IMR-90 (cell line): ENCODE results near the gene RIPPLY3. TPM values are rescaled to one million over a fixed set of nuclear protein-coding genes. Genes with fewer than 3 reads are reported as not detected.

Source experiments
- ATAC-seq: fragments of 200-7000 bp; cut with Tn5 transposase; 2 replicates; pipeline ENCODE4 v1.9.1; 2020; ENCODE audit warnings: low read depth, mild to moderate bottlenecking, moderate library complexity
- BruUV-seq: library from RNA; stranded (reverse); fragments of 400-500 nt; replicated peaks from 2 replicates; lab custom pipeline; 2021; lab: Mats Ljungman, UMichigan
- CTCF ChIA-PET: fragments of 300-600 bp; formaldehyde crosslinking; extraction: SDS; loops from one replicate; lab custom pipeline; 2021; ENCODE audit warnings: antibody characterized with exemption; lab: Yijun Ruan, JAX
- POLR2A ChIA-PET: fragments of 300-600 bp; sonication (Branson Sonifier 250); formaldehyde crosslinking; loops from one replicate; lab custom pipeline; 2022; ENCODE audit warnings: antibody characterized with exemption; ENCODE audit not compliant: unreplicated experiment; lab: Charles Lee
- DNase-seq: peaks from one replicate; pipeline ENCODE4 v3.0.0; 2013
- H2AFZ ChIP-seq: replicated peaks from 2 replicates; pipeline ENCODE3; 2013; ENCODE audit warnings: low read length, mild to moderate bottlenecking; ENCODE audit not compliant: poor library complexity
- H2AK5ac ChIP-seq: 2 replicates; pipeline ENCODE4 v1.6.1; 2013; ENCODE audit warnings: low read depth, low read length, inconsistent platforms
- H2AK9ac ChIP-seq: replicated peaks from 2 replicates; pipeline ENCODE3; 2013; ENCODE audit warnings: mild to moderate bottlenecking, low read depth, low read length, moderate library complexity; ENCODE audit not compliant: poor library complexity
- H2BK120ac ChIP-seq: 2 replicates; pipeline ENCODE4 v1.6.1; 2013; ENCODE audit warnings: low read depth, low read length, inconsistent platforms
- H2BK15ac ChIP-seq: 3 replicates; pipeline ENCODE4 v1.6.1; 2013; ENCODE audit warnings: low read depth, low read length, inconsistent platforms
- H2BK20ac ChIP-seq: 2 replicates; pipeline ENCODE4 v1.6.1; 2013; ENCODE audit warnings: low read depth, mild to moderate bottlenecking, inconsistent platforms, low read length, moderate library complexity
- H2BK5ac ChIP-seq: 2 replicates; pipeline ENCODE4 v1.6.1; 2013; ENCODE audit warnings: mild to moderate bottlenecking, low read depth, low read length, inconsistent platforms; ENCODE audit not compliant: poor library complexity, severe bottlenecking
- H3K14ac ChIP-seq: replicated peaks from 2 replicates; pipeline ENCODE4 v1.6.1; 2013; ENCODE audit warnings: low read depth, low read length, inconsistent platforms
- H3K18ac ChIP-seq: 2 replicates; pipeline ENCODE4 v1.6.1; 2013; ENCODE audit warnings: low read depth, low read length, control low read depth
- H3K23ac ChIP-seq: 2 replicates; pipeline ENCODE4 v1.6.1; 2013; ENCODE audit warnings: low read depth, low read length, inconsistent platforms
- H3K27ac ChIP-seq: 2 replicates; pipeline ENCODE4 v1.5.1; 2013; ENCODE audit warnings: mild to moderate bottlenecking, control low read depth, low read length; ENCODE audit not compliant: insufficient read depth
- H3K27me3 ChIP-seq: 2 replicates; pipeline ENCODE4 v1.6.1; 2013; ENCODE audit warnings: low read length; ENCODE audit not compliant: control insufficient read depth, insufficient read depth
- H3K36me3 ChIP-seq: 2 replicates; pipeline ENCODE4 v1.6.1; 2013; ENCODE audit warnings: low read length, mixed read lengths; ENCODE audit not compliant: control insufficient read depth, insufficient read depth
- H3K4ac ChIP-seq: 2 replicates; pipeline ENCODE4 v1.6.1; 2013; ENCODE audit warnings: low read depth, low read length, inconsistent platforms
- H3K4me1 ChIP-seq: 2 replicates; pipeline ENCODE4 v1.6.1; 2013; ENCODE audit warnings: low read length, mixed read lengths; ENCODE audit not compliant: control insufficient read depth, insufficient read depth
- H3K4me2 ChIP-seq: 2 replicates; pipeline ENCODE4 v1.6.1; 2013; ENCODE audit warnings: low read depth, mild to moderate bottlenecking, control low read depth, low read length, moderate library complexity
- H3K4me3 ChIP-seq: 2 replicates; pipeline ENCODE4 v1.5.1; 2013; ENCODE audit warnings: low read depth, mild to moderate bottlenecking, control low read depth, low read length, moderate library complexity; ENCODE audit not compliant: insufficient read depth
- H3K56ac ChIP-seq: 2 replicates; pipeline ENCODE4 v1.6.1; 2013; ENCODE audit warnings: low read length, inconsistent platforms; ENCODE audit not compliant: insufficient read depth; ENCODE audit errors: extremely low read depth
- H3K79me1 ChIP-seq, 2 experiments: 2 replicates each; pipeline ENCODE4 v1.6.1; 2013; ENCODE audit warnings: low read length in 2 of 2, inconsistent platforms in 1 of 2, low read depth in 1 of 2
- H3K9ac ChIP-seq: 2 replicates; pipeline ENCODE4 v1.6.1; 2013; ENCODE audit warnings: low read depth, low read length, control low read depth
- H3K9me1 ChIP-seq: 2 replicates; pipeline ENCODE4 v1.6.1; 2013; ENCODE audit warnings: low read length, inconsistent platforms; ENCODE audit not compliant: insufficient read depth
- H3K9me3 ChIP-seq: 2 replicates; pipeline ENCODE4 v1.6.1; 2013; ENCODE audit warnings: low read length; ENCODE audit not compliant: control insufficient read depth, insufficient read depth
- H4K20me1 ChIP-seq: 2 replicates; pipeline ENCODE4 v1.6.1; 2013; ENCODE audit warnings: low read length, inconsistent platforms; ENCODE audit not compliant: insufficient read depth
- H4K5ac ChIP-seq: 2 replicates; pipeline ENCODE4 v1.6.1; 2013; ENCODE audit warnings: mild to moderate bottlenecking, low read depth, low read length, control low read depth
- H4K8ac ChIP-seq, 2 experiments: 2 replicates each; pipeline ENCODE4 v1.6.1; 2013; ENCODE audit warnings: low read depth in 2 of 2, low read length in 2 of 2, control low read depth in 1 of 2, inconsistent platforms in 1 of 2
- H4K91ac ChIP-seq: 2 replicates; pipeline ENCODE4 v1.6.1; 2013; ENCODE audit warnings: low read depth, low read length, inconsistent platforms; ENCODE audit not compliant: insufficient read depth
- BHLHE40 ChIP-seq: fragments of 150-350 bp; IDR thresholded peaks from 2 replicates; pipeline ENCODE4 v1.6.1; 2016; ENCODE audit warnings: mild to moderate bottlenecking, low read depth, low read length
- CEBPB ChIP-seq: IDR thresholded peaks from 2 replicates; pipeline ENCODE4 v1.6.1; 2012; ENCODE audit warnings: low read depth, low read length, improper control_type of control experiment
- CHD1 ChIP-seq: IDR thresholded peaks from 2 replicates; pipeline ENCODE4 v1.6.1; 2012; ENCODE audit warnings: low read depth, low read length, improper control_type of control experiment
- FOS ChIP-seq: fragments of 150-350 bp; IDR thresholded peaks from 2 replicates; pipeline ENCODE4 v1.6.1; 2016; ENCODE audit warnings: low read depth, low read length
- MAFK ChIP-seq: IDR thresholded peaks from 2 replicates; pipeline ENCODE4 v1.6.1; 2012; ENCODE audit warnings: low read depth, low read length, improper control_type of control experiment
- MAZ ChIP-seq: IDR thresholded peaks from 2 replicates; pipeline ENCODE4 v1.6.1; 2012; ENCODE audit warnings: low read depth, mild to moderate bottlenecking, low read length, improper control_type of control experiment, moderate library complexity, borderline replicate concordance
- MXI1 ChIP-seq: IDR thresholded peaks from 2 replicates; pipeline ENCODE4 v1.6.1; 2012; ENCODE audit warnings: low read depth, mild to moderate bottlenecking, low read length, moderate library complexity, borderline replicate concordance
- NFE2L2 ChIP-seq: fragments of 150-350 bp; IDR thresholded peaks from 2 replicates; pipeline ENCODE4 v1.6.1; 2016; ENCODE audit warnings: low read depth, mild to moderate bottlenecking, low read length
- POLR2A ChIP-seq: IDR thresholded peaks from 2 replicates; pipeline ENCODE4 v1.6.1; 2012; ENCODE audit warnings: mild to moderate bottlenecking, low read depth, low read length
- RAD21 ChIP-seq: IDR thresholded peaks from 2 replicates; pipeline ENCODE4 v1.6.1; 2012; ENCODE audit warnings: low read length, improper control_type of control experiment
- RCOR1 ChIP-seq: IDR thresholded peaks from 2 replicates; pipeline ENCODE4 v1.6.1; 2012; ENCODE audit warnings: mild to moderate bottlenecking, low read length, improper control_type of control experiment; ENCODE audit not compliant: insufficient replicate concordance
- RFX5 ChIP-seq: IDR thresholded peaks from 2 replicates; pipeline ENCODE4 v1.8.0; 2012; ENCODE audit warnings: low read depth, mild to moderate bottlenecking, low read length, moderate library complexity
- SMC3 ChIP-seq: fragments of 150-350 bp; IDR thresholded peaks from 2 replicates; pipeline ENCODE4 v1.6.1; 2016; ENCODE audit warnings: low read depth, mild to moderate bottlenecking, antibody characterized with exemption, low read length, moderate library complexity
- WGBS, 2 experiments: methylation state at CpG; one replicate each; pipeline versions ENCODE4 v1.1.5 to v1.1.7; 2013; ENCODE audit warnings: missing lambda C conversion rate in 2 of 2; ENCODE audit not compliant: insufficient read length in 1 of 2; ENCODE audit errors: extremely low coverage in 2 of 2; 5-methylcytosine and 5-hydroxymethylcytosine counted together
- dilution Hi-C: fragments of 300-500 bp; cut with HindIII; formaldehyde crosslinking; loops from one replicate; pipeline ENCODE4 v1.14.3; 2018; ENCODE audit warnings: low sequenced_read_pairs; ENCODE audit not compliant: unreplicated experiment
- in situ Hi-C: fragments of 300-500 bp; cut with MboI; formaldehyde crosslinking; loops from 3 replicates; pipeline ENCODE4 v1.14.3; 2019; ENCODE audit warnings: low sequenced_read_pairs, inconsistent platforms, mixed read lengths
- intact Hi-C: fragments of 100-400 bp; cut with micrococcal nuclease; formaldehyde crosslinking; loops from 2 replicates; pipeline ENCODE4 v1.10.0; 2022
- polyA plus RNA-seq, 3 experiments: library from polyadenylated mRNA; depleted of rRNA; stranded (reverse); fragments of >200 nt; gene quantifications; 2 replicates each; pipeline ENCODE4 v1.2.3, GENCODE V29; 2012; ENCODE audit warnings: low replicate concordance in 1 of 3
- total RNA-seq: library from RNA; depleted of rRNA; stranded (reverse); fragments of >200 nt; gene quantifications from 2 replicates; pipeline ENCODE4 v1.2.3, GENCODE V29; 2012
- TF ChIP-seq, protein P1 (sequence below): conservative IDR thresholded peaks from 2 replicates; pipeline ENCODE4 v1.5.1; 2012; ENCODE audit warnings: mild to moderate bottlenecking, low read depth, low read length, improper control_type of control experiment
- TF ChIP-seq, protein P2 (sequence below): fragments of 150-350 bp; IDR thresholded peaks from 2 replicates; pipeline ENCODE4 v1.6.1; 2017; ENCODE audit warnings: mild to moderate bottlenecking, antibody characterized with exemption, low read length, low read depth
- TF ChIP-seq, protein P3 (sequence below): fragments of 150-350 bp; IDR thresholded peaks from 2 replicates; pipeline ENCODE4 v1.6.1; 2016; ENCODE audit warnings: low read depth, mild to moderate bottlenecking, low read length, moderate library complexity, borderline replicate concordance

The RIPPLY3 gene
- total and polyA plus RNA-seq, 2 of the 4 experiments (the other 2 are of a cell fraction), result 0.10 TPM; not detected in 1

DNA sequence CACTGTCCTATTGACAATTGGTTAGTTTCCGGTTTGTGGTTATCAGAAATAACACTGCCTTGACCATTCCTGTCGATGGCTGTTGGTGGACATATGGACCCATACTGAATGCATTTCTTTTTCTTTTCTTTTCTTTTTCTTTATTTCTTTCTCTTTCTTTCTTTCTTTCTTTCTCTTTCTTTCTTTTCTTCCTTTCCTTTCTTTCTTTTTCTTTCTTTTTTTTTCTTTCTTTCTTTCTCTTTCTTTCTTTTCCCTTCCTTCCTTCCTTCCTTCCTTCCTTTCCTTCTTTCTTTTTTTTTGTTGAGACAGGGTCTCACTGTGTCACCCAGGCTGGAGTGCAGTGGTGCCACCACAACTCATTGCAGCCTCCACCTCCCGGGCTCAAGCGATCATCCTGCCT lies 24.4 kb downstream of the RIPPLY3 start:
- ATAC-seq (no peak), DNase-seq (no peak)
- peaks cover 19% of the 10 kb centered on the region for H3K27me3 ChIP-seq
- H2BK15ac ChIP-seq, result no peak overlapping the region
- H3K4me3 ChIP-seq, result no peak overlapping the region
- H3K4me2 ChIP-seq, result no peak overlapping the region
- H2BK5ac ChIP-seq, result no peak overlapping the region
- no peak overlapping the region for H3K56ac ChIP-seq
- H3K9me3 ChIP-seq, result no peaks in the 10 kb centered on the region
- H4K8ac ChIP-seq, result no peak overlapping the region
- no peak overlapping the region for H2AK5ac ChIP-seq
- H3K23ac ChIP-seq, result no peak overlapping the region
- H4K91ac ChIP-seq, result no peak overlapping the region
- BruUV-seq, result no TSS peak
- no peak overlapping the region for H3K4ac ChIP-seq
- CTCF ChIA-PET, result no interaction called here
- H4K5ac ChIP-seq, result no peak overlapping the region
- POLR2A ChIA-PET, result no interaction called here
- no peaks in the 10 kb centered on the region for H3K9me1 ChIP-seq
- no peak overlapping the region for H3K27ac ChIP-seq
- H2AFZ ChIP-seq, result no peak overlapping the region
- intact Hi-C loops, result no loop called here
- in situ Hi-C loops, result no loop called here
- H3K9ac ChIP-seq, result no peak overlapping the region
- no peak overlapping the region for H3K18ac ChIP-seq
- TF ChIP-seq BHLHE40, result no peak
- no peak for TF ChIP-seq POLR2A
- TF ChIP-seq RAD21, result no peak
- no peak for TF ChIP-seq MAZ
- TF ChIP-seq NFE2L2, result no peak
- TF ChIP-seq, protein P1, sequence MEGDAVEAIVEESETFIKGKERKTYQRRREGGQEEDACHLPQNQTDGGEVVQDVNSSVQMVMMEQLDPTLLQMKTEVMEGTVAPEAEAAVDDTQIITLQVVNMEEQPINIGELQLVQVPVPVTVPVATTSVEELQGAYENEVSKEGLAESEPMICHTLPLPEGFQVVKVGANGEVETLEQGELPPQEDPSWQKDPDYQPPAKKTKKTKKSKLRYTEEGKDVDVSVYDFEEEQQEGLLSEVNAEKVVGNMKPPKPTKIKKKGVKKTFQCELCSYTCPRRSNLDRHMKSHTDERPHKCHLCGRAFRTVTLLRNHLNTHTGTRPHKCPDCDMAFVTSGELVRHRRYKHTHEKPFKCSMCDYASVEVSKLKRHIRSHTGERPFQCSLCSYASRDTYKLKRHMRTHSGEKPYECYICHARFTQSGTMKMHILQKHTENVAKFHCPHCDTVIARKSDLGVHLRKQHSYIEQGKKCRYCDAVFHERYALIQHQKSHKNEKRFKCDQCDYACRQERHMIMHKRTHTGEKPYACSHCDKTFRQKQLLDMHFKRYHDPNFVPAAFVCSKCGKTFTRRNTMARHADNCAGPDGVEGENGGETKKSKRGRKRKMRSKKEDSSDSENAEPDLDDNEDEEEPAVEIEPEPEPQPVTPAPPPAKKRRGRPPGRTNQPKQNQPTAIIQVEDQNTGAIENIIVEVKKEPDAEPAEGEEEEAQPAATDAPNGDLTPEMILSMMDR, result no peak
- TF ChIP-seq MXI1, result no peak
- TF ChIP-seq, protein P2, sequence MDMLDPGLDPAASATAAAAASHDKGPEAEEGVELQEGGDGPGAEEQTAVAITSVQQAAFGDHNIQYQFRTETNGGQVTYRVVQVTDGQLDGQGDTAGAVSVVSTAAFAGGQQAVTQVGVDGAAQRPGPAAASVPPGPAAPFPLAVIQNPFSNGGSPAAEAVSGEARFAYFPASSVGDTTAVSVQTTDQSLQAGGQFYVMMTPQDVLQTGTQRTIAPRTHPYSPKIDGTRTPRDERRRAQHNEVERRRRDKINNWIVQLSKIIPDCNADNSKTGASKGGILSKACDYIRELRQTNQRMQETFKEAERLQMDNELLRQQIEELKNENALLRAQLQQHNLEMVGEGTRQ, result no peak
- TF ChIP-seq FOS, result no peak
- TF ChIP-seq MAFK, result no peak
- TF ChIP-seq, protein P3, sequence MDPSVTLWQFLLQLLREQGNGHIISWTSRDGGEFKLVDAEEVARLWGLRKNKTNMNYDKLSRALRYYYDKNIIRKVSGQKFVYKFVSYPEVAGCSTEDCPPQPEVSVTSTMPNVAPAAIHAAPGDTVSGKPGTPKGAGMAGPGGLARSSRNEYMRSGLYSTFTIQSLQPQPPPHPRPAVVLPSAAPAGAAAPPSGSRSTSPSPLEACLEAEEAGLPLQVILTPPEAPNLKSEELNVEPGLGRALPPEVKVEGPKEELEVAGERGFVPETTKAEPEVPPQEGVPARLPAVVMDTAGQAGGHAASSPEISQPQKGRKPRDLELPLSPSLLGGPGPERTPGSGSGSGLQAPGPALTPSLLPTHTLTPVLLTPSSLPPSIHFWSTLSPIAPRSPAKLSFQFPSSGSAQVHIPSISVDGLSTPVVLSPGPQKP, result no peak
- no peak for TF ChIP-seq CEBPB
- TF ChIP-seq RCOR1, result no peak
- TF ChIP-seq RFX5, result no peak
- TF ChIP-seq SMC3, result no peak
- no peak for TF ChIP-seq CHD1
- no peak overlapping the region for H2BK120ac ChIP-seq
- peaks cover 3% of the 10 kb centered on the region; the same call in 1 of the 2 replicates for H4K20me1 ChIP-seq
- dilution Hi-C loops, result no loop called here
- H3K4me1 ChIP-seq, result peaks cover 3% of the 10 kb centered on the region; the same call in 1 of the 2 replicates
- no peaks in the 10 kb centered on the region for H3K79me1 ChIP-seq
- H2AK9ac ChIP-seq, result no peak overlapping the region
- H2BK20ac ChIP-seq, result no peak overlapping the region
- WGBS, 2 experiments, result no CpG with 5 or more reads among the region's 4 CpGs
- no peak overlapping the region for H3K14ac ChIP-seq
- no peaks in the 10 kb centered on the region for H3K36me3 ChIP-seq
